Measurements from ENCODE around the gene CCR5AS.

Gene CCR5AS

DNA sequence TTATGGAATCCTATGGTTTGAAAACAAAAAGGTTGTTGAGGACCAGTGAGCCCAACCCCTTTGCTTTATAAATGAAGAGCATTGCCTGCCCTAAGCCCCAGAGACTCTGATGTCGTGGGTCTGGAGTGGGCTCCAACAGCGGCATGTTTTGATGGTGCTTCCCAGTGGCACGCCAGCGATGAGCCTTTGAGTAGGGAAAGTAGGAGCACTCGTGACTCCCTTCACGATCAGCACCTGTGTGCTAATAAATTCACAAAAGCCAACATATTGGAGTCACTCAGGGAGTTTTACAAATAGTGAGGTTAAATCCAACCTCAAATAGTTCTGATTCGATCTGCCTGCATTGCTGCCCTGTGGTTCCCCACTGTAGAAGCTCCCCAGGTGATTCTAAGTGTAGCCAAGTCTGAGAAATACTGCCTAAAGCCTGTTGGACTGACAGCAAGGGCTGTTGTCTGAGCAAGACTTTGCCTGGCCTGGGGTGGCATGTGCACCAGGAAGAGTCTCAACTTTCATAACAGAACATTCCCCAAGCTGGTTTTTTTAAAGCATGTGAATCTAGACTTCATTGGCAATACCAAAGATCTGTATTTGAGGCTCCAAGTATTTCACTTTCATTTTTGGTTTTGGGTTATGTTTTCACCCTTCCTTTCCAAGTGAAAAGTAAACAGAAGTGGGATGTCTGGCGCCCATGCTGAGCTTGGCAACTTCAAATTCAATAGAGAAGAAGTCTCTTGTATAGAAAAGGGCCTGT is 26.2 kb downstream of the CCR5AS start:
- DNase-seq (ENCODE audit: low spot score): no peak

DNA sequence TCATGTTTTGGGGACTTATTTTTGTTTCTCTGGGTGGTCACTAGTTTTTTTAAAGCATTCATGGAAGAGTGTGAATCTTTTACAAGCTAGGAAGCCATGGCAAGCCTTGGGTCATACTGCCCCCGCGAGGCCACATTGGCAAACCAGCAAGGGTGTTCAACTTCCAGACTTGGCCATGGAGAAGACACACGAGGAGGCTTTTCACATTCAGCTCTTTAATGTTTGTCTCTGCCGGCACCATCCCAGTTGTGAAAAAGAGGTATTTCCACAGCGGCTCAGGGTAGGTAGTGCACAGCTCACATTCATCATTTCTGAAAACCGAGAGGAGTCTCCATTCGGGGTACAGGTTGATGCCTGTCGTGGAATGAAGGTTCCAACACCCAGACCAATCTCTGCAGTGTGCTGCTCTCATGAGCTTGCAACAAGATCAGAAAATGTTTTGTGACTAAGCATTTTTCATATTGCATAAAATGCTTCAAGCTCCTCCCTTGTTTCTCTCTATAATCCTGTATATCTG is 28.4 kb downstream of the CCR5AS start:
- DNase-seq (ENCODE audit: low spot score): peak; percentile 82

DNA sequence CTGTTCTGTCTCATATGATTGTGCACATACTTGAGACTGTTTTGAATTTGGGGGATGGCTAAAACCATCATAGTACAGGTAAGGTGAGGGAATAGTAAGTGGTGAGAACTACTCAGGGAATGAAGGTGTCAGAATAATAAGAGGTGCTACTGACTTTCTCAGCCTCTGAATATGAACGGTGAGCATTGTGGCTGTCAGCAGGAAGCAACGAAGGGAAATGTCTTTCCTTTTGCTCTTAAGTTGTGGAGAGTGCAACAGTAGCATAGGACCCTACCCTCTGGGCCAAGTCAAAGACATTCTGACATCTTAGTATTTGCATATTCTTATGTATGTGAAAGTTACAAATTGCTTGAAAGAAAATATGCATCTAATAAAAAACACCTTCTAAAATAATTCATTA is 31.1 kb downstream of the CCR5AS start:
- DNase-seq (ENCODE audit: low spot score): no peak

DNA sequence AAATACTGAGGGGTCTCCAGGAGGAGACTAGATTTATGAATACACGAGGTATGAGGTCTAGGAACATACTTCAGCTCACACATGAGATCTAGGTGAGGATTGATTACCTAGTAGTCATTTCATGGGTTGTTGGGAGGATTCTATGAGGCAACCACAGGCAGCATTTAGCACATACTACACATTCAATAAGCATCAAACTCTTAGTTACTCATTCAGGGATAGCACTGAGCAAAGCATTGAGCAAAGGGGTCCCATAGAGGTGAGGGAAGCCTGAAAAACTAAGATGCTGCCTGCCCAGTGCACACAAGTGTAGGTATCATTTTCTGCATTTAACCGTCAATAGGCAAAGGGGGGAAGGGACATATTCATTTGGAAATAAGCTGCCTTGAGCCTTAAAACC is 31.6 kb downstream of the CCR5AS start:
- DNase-seq (ENCODE audit: low spot score): no peak

DNA sequence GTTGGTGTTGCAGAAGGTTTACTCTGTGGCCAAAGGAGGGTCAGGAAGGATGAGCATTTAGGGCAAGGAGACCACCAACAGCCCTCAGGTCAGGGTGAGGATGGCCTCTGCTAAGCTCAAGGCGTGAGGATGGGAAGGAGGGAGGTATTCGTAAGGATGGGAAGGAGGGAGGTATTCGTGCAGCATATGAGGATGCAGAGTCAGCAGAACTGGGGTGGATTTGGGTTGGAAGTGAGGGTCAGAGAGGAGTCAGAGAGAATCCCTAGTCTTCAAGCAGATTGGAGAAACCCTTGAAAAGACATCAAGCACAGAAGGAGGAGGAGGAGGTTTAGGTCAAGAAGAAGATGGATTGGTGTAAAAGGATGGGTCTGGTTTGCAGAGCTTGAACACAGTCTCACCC is 32.1 kb downstream of the CCR5AS start:
- DNase-seq (ENCODE audit: low spot score): no peak

DNA sequence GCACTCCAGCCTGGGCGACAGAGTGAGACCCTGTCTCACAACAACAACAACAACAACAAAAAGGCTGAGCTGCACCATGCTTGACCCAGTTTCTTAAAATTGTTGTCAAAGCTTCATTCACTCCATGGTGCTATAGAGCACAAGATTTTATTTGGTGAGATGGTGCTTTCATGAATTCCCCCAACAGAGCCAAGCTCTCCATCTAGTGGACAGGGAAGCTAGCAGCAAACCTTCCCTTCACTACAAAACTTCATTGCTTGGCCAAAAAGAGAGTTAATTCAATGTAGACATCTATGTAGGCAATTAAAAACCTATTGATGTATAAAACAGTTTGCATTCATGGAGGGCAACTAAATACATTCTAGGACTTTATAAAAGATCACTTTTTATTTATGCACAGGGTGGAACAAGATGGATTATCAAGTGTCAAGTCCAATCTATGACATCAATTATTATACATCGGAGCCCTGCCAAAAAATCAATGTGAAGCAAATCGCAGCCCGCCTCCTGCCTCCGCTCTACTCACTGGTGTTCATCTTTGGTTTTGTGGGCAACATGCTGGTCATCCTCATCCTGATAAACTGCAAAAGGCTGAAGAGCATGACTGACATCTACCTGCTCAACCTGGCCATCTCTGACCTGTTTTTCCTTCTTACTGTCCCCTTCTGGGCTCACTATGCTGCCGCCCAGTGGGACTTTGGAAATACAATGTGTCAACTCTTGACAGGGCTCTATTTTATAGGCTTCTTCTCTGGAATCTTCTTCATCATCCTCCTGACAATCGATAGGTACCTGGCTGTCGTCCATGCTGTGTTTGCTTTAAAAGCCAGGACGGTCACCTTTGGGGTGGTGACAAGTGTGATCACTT is 34.1 kb downstream of the CCR5AS start:
- peak; percentile 47 for DNase-seq (ENCODE audit: low spot score)

DNA sequence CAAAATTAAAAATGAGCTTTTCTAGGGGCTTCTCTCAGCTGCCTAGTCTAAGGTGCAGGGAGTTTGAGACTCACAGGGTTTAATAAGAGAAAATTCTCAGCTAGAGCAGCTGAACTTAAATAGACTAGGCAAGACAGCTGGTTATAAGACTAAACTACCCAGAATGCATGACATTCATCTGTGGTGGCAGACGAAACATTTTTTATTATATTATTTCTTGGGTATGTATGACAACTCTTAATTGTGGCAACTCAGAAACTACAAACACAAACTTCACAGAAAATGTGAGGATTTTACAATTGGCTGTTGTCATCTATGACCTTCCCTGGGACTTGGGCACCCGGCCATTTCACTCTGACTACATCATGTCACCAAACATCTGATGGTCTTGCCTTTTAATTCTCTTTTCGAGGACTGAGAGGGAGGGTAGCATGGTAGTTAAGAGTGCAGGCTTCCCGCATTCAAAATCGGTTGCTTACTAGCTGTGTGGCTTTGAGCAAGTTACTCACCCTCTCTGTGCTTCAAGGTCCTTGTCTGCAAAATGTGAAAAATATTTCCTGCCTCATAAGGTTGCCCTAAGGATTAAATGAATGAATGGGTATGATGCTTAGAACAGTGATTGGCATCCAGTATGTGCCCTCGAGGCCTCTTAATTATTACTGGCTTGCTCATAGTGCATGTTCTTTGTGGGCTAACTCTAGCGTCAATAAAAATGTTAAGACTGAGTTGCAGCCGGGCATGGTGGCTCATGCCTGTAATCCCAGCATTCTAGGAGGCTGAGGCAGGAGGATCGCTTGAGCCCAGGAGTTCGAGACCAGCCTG is 35.1 kb downstream of the CCR5AS start:
- no peak for DNase-seq (ENCODE audit: low spot score)

DNA sequence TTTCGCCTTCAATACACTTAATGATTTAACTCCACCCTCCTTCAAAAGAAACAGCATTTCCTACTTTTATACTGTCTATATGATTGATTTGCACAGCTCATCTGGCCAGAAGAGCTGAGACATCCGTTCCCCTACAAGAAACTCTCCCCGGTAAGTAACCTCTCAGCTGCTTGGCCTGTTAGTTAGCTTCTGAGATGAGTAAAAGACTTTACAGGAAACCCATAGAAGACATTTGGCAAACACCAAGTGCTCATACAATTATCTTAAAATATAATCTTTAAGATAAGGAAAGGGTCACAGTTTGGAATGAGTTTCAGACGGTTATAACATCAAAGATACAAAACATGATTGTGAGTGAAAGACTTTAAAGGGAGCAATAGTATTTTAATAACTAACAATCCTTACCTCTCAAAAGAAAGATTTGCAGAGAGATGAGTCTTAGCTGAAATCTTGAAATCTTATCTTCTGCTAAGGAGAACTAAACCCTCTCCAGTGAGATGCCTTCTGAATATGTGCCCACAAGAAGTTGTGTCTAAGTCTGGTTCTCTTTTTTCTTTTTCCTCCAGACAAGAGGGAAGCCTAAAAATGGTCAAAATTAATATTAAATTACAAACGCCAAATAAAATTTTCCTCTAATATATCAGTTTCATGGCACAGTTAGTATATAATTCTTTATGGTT is 35.9 kb downstream of the CCR5AS start, which contains the start of gene CCR5:
CCR5 (plus strand) TSS at position 108 of the 680 bp plus-strand sequence. CDS start 1,957 bp downstream, outside the sequence.
- no peak for DNase-seq (ENCODE audit: low spot score)

DNA sequence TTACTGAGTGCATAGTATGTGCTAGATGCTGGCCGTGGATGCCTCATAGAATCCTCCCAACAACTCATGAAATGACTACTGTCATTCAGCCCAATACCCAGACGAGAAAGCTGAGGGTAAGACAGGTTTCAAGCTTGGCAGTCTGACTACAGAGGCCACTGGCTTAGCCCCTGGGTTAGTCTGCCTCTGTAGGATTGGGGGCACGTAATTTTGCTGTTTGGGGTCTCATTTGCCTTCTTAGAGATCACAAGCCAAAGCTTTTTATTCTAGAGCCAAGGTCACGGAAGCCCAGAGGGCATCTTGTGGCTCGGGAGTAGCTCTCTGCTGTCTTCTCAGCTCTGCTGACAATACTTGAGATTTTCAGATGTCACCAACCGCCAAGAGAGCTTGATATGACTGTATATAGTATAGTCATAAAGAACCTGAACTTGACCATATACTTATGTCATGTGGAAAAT is 37.2 kb downstream of the CCR5AS start:
- no peak for DNase-seq (ENCODE audit: low spot score)

DNA sequence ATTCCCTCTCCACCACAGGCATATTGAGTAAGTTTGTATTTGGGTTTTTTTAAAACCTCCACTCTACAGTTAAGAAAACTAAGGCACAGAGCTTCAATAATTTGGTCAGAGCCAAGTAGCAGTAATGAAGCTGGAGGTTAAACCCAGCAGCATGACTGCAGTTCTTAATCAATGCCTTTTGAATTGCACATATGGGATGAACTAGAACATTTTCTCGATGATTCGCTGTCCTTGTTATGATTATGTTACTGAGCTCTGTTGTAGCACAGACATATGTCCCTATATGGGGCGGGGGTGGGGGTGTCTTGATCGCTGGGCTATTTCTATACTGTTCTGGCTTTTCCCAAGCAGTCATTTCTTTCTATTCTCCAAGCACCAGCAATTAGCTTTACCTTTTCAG is 37.7 kb downstream of the CCR5AS start:
- DNase-seq (ENCODE audit: low spot score): no peak

DNA sequence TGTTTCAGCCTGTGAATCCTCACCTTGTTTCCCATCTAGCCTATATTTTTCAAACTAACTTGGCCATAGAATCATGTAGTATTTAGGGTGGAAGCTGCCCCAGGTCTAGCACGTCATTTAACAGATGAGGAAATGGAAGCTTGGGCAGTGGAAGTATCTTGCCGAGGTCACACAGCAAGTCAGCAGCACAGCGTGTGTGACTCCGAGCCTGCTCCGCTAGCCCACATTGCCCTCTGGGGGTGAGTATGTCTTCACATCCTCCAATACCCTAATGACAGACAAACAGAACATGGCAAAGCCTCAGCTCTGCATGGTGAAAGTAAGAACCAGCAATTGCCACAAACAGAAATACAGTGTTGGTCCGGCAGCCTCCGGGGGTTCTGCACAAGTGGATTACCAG is 38.3 kb downstream of the CCR5AS start:
- no peak for DNase-seq (ENCODE audit: low spot score)

DNA sequence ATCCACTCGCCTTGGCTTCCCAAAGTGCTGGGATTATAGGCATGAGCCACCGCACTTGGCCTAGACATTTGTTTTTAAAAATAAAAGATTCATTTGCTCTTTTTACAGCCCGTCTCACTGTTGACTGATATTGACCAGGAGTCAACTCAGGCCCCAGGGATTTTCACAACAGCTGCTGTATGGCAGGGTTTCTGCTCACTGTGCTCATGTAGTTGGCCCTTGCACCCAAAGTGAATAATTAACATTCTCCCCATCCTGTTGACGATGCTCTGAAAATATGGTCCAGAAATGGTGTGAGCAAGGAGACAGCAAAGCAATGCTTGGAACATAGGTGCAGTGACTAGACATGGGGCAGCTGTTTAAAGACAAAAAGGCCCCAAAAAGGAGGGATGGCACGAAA is 39.1 kb downstream of the CCR5AS start:
- DNase-seq (ENCODE audit: low spot score): no peak

DNA sequence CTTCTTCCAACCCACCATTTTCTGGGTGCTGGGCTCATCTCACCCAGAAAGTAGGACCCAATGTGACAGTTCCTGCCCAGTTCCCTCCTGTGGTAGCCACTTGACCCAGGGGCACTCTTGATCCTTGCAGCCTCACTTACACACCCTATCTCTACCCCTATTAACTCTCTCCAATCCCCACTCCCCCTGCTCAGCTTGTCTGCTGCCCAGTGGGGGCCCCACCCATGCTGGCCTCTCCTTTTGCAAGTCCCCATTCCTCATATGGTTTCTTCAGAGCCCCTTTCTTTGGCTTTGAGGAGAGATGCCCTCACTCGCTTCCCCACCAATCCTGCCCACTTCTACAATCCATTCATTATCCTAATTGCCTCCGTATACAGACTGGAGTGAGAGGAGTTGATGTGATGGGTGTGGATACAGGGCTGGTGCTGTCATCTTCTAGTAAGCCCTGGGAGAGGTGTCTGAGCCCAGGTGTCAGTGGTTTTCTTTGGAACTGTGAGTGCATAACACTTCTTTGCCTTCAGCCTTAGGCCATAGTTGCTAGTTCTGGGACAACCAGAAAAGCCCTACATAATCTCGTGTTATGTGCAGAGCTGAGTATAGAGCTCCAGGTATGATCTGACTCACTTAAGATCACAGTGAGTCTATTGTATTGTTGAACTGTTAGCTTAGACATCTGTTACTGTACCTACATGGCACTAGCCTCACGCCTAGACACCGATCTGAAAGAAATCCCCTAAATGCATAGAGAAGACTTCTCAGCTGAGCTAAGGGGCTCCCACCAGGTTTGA is 40.9 kb downstream of the CCR5AS start:
- DNase-seq (ENCODE audit: low spot score): no peak

DNA sequence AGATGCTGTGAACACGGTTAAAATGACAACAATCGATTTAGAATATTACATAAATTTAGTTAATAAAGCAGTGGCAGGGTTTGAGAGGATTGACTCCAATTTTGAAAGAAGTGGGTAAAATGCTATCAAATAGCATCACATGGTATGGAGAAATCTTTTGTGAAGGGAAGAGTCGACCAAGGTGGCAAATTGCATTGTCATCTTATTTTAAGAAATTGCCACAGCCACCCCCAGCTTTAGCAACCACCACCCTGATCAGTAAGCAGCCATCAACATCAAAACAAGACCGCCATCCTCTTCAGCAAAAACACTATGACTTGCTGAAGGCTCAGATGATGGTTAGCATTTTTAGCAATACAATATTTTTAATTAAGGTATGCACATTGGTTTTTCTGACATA is 41.8 kb downstream of the CCR5AS start:
- DNase-seq (ENCODE audit: low spot score): no peak

DNA sequence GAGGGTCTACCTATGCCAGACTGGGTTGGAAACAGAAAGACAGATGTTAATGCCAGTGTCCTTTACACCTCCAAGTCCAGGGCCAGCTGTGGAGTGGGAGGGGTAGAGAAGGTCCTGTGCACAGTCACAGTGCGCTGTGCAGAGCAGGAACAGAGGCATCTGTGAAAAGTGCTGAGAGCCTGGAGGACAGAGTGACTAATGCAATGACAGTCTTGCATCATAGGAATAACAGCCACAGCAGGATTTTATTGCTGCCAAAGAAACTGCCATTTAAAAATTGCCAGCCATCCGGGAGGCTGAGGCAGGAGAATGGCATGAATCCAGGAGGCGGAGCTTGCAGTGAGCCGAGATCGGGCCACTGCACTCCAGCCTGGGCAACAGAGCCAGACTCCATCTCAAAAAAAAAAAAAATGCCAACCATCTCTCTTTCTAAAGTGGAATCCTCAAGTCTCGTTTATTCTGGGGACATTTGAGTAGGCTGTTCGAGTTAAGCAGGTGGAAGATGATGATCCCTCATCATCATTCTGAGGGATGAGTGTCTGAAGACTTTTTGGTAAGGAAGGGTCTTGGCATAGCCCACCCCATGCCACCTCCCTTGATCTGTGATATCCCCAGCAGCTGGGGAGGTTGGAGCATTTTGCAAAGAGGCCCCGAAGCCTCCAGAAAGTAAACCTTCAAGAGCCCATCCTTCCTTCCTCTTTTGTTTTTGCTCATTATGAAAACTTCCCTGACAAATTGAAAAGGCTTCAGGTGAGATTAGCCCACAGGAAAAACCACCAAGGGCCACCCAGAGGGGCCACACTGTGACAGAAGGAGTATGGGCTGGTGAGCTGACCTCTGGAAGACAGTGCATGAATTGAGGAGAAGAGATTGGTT is 45.2 kb downstream of the CCR5AS start:
- peak; percentile 47 for DNase-seq (ENCODE audit: low spot score)

DNA sequence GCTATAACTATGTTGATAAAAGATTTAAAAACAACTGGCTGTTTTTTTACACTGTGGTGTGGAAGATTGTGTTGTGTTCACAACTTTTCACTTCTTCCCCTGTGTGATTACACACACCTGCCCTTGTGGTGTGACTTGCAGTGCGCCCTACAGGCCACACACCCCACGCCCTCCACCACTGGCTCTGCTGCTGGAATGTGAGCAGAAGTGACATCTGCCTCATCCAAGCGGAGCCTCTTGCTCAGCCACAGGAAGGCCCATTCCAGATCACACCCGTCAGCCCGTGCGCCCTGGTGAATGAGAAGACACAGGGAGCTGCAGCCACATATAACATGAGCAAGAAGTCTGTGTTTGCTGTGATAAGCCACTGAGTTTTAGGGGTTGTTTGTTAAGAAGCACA is 46.0 kb downstream of the CCR5AS start:
- no peak for DNase-seq (ENCODE audit: low spot score)

DNA sequence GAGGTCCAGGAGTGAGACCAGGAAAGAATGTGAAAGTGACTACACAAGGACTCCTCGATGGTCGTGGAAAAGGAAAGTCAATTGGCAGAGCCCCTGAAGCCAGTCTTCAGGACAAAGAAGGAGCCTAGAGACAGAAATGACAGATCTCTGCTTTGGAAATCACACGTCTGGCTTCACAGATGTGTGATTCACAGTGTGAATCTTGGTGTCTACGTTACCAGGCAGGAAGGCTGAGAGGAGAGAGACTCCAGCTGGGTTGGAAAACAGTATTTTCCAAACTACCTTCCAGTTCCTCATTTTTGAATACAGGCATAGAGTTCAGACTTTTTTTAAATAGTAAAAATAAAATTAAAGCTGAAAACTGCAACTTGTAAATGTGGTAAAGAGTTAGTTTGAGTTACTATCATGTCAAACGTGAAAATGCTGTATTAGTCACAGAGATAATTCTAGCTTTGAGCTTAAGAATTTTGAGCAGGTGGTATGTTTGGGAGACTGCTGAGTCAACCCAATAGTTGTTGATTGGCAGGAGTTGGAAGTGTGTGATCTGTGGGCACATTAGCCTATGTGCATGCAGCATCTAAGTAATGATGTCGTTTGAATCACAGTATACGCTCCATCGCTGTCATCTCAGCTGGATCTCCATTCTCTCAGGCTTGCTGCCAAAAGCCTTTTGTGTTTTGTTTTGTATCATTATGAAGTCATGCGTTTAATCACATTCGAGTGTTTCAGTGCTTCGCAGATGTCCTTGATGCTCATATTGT is 47.0 kb downstream of the CCR5AS start:
- DNase-seq (ENCODE audit: low spot score): no peak

DNA sequence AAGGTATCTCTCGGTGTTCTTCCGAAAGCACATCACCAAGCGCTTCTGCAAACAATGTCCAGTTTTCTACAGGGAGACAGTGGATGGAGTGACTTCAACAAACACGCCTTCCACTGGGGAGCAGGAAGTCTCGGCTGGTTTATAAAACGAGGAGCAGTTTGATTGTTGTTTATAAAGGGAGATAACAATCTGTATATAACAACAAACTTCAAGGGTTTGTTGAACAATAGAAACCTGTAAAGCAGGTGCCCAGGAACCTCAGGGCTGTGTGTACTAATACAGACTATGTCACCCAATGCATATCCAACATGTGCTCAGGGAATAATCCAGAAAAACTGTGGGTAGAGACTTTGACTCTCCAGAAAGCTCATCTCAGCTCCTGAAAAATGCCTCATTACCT is 48.4 kb downstream of the CCR5AS start:
- DNase-seq (ENCODE audit: low spot score): no peak

DNA sequence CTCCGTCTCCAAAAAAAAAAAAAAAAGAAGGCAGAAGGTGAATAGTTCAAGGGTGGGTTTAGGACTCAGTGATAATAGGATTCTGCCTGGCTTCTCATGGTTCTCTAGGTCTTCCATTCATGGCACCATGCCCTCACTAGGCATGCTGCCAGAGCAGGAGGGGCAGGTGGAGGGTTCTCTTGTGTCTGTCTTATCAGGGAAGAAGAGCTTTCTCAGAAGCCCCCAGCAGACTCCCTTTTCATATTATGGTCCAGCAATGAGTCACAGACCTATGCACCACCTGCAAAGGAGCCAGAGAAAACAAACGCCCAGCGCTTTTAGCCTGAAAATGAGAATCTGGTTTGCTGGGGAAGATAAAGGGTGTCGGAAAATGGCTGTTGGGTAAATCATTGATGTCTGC is 50.0 kb downstream of the CCR5AS start:
- DNase-seq (ENCODE audit: low spot score): no peak

All from AG20443 (cell line).